ENCODE data around the gene CD7.

- TF ChIP-seq CTCF (IDR thresholded peaks at IDR 0.05) = no peak
- TF ChIP-seq EP300 (IDR thresholded peaks at IDR 0.05) = no peak
Observed at GRCh38 chr17:82366749-82367148, 49.3 kb upstream of the CD7 start.

All from stomach (tissue), 4 donors.